ENCODE data around the gene MAN2B2. TPM values are rescaled to one million over a fixed set of nuclear protein-coding genes. Genes with fewer than 3 reads are reported as not detected.
"Not testable (repeated sequence)": the region's sequence is repeated elsewhere in the genome, so short reads cannot be mapped to it uniquely, and the experiment has no call there.

Gene MAN2B2
- total and polyA plus RNA-seq, 4 donors = 9.2 to 22.4 (median 17.8) TPM

DNA sequence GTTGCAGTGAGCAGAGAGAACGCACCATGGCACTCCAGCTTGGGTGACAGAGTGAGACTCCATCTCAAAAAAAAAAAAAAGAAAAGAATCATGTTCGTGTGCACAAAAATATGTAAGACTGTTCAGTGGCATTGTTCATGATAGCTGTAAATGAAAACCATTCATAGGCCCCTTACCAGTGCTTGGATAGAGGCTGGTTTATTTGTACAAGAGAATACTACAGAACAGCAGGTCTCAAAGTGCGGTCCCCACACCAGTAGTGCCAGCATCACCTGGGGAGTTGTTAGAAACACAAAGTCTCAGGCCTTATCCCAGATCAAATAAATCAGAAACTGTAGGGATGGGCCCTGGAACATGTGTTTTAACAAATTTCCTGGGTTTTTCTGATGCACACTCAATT lies 52.8 kb downstream of the MAN2B2 start:
- 80% methylated on average over 1 of the region's 3 CpGs for WGBS (ENCODE audit: insufficient coverage)
- Histone ChIP-seq H3K4me1 (ENCODE audit: control insufficient read depth, insufficient read depth, low read length) (no peaks in the 10 kb centered on the region), H3K36me3 (ENCODE audit: control insufficient read depth, insufficient read depth, low read length) (no peaks in the 10 kb centered on the region), H3K4me3 (ENCODE audit: low read depth, low read length) (no peak overlapping the region), H3K27me3 (ENCODE audit: control insufficient read depth, insufficient read depth, low read length) (no peaks in the 10 kb centered on the region), H3K27ac (ENCODE audit: low read depth, low read length) (no peak overlapping the region), H3K9me3 (ENCODE audit: control insufficient read depth, insufficient read depth, low read length) (no peaks in the 10 kb centered on the region)
- DNase-seq (ENCODE audit: low read depth in 4 of 6, low spot score in 6 of 6) = no peak

DNA sequence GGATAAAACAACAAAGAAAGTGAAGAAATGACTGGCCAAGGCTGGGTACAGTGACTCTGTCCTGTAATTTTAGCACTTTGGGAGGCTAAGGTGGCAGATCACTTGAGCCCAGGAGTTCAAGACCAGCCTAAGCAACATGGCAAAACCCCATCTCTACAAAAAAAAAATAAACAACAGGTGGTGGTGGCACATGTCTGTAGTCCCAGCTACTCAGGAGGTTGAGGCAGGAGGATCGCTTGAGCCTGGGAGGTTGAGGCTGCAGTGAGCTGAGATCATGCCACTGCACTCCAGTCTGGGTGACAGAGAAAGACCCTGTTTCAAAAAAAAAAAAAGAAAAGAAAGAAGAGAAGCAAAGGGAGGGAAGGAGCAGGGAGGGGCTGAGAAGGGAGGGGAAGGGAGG lies 53.5 kb downstream of the MAN2B2 start:
- not testable (repeated sequence) for H3K4me1 ChIP-seq (ENCODE audit: control insufficient read depth, insufficient read depth, low read length); H3K4me3 ChIP-seq (ENCODE audit: low read depth, low read length); H3K27ac ChIP-seq (ENCODE audit: low read depth, low read length); H3K27me3 ChIP-seq (ENCODE audit: control insufficient read depth, insufficient read depth, low read length); H3K36me3 ChIP-seq (ENCODE audit: control insufficient read depth, insufficient read depth, low read length); DNase-seq (ENCODE audit: low read depth in 4 of 6, low spot score in 6 of 6); H3K9me3 ChIP-seq (ENCODE audit: control insufficient read depth, insufficient read depth, low read length)
- WGBS (ENCODE audit: insufficient coverage) = 91% methylated on average over 1 of the region's 1 CpG

- Histone ChIP-seq H3K27me3 (ENCODE audit: control insufficient read depth, insufficient read depth, low read length) (no peaks in the 10 kb centered on the region), H3K4me1 (ENCODE audit: control insufficient read depth, insufficient read depth, low read length) (no peaks in the 10 kb centered on the region), H3K36me3 (ENCODE audit: control insufficient read depth, insufficient read depth, low read length) (no peaks in the 10 kb centered on the region), H3K4me3 (ENCODE audit: low read depth, low read length) (no peak overlapping the region), H3K9me3 (ENCODE audit: control insufficient read depth, insufficient read depth, low read length) (no peaks in the 10 kb centered on the region), H3K27ac (ENCODE audit: low read depth, low read length) (no peak overlapping the region)
- WGBS (ENCODE audit: insufficient coverage) = 98% methylated on average over 4 of the region's 4 CpGs
- DNase-seq (ENCODE audit: low read depth in 4 of 6, low spot score in 6 of 6) = no peak
These were observed 57.1 kb downstream of the MAN2B2 start for GRCh38 chr4:6632125-6632524.

DNA sequence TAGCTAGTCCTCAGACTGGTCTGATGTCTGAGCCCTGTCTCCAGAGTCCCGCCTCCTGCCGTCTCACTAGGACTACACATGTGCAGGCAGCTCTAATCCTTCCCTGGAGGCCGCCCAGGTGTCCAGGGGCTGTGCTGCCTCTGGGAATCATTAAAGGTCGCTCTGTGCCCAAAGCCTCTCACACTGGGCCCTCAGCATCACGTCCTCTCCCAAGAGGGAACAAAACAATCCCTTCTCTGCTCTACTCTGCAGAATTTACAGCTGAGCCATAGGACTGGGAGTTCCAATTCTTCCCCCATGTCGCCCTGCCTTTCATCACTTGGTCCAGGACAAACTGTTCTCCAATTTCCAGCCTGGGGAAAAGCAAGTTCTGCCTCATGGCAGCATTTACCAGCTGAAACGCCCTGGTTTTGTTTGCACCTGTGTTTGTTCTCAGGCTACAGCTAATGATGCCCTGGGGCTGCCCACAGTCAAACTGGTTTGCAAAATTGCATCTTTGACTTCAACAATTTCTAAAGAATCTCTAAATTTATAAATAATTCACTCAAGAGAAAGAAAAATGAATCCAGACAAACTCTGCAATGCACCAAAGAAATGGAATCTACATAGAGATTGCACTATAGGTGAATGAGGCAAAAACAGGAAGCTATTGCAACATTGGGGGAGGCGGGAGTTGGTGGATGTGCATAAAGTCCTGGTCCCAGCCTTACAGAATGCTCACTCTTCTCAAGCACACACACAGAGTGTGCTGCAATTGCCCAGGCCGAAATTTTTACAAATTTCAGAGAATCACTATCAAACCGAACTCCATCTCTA lies 58.3 kb downstream of the MAN2B2 start:
- no peaks in the 10 kb centered on the region for H3K4me1 ChIP-seq (ENCODE audit: control insufficient read depth, insufficient read depth, low read length)
- no peaks in the 10 kb centered on the region for H3K36me3 ChIP-seq (ENCODE audit: control insufficient read depth, insufficient read depth, low read length)
- H3K27me3 ChIP-seq (ENCODE audit: control insufficient read depth, insufficient read depth, low read length) = no peaks in the 10 kb centered on the region
- H3K9me3 ChIP-seq (ENCODE audit: control insufficient read depth, insufficient read depth, low read length) = no peaks in the 10 kb centered on the region
- no peak overlapping the region for H3K27ac ChIP-seq (ENCODE audit: low read depth, low read length)
- H3K4me3 ChIP-seq (ENCODE audit: low read depth, low read length) = no peak overlapping the region
- WGBS (ENCODE audit: insufficient coverage) = 73% methylated on average over 6 of the region's 10 CpGs
- no peak for DNase-seq (ENCODE audit: low read depth in 4 of 6, low spot score in 6 of 6)

DNA sequence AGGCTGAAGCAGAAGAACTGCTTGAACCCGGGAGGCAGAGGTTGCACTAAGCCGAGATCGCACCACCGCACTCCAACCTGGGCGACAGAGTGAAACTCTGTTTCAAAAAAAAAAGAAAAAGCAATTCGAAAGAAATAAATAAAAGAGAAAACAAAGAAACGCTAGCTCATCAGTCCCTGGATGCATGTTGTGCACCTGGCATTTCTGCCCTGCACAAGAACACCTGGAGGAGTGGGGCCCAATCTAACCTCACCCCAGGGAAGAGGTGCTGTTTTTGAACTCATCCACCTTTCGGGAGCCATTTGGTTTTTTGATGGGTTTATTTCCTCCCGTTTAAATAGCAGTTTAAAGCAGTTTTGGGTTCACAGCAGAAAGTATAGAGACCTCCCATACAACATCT lies 59.8 kb downstream of the MAN2B2 start:
- no peak for DNase-seq (ENCODE audit: low read depth in 4 of 6, low spot score in 6 of 6)
- 98% methylated on average over 7 of the region's 9 CpGs for WGBS (ENCODE audit: insufficient coverage)
- Histone ChIP-seq H3K4me3 (ENCODE audit: low read depth, low read length) (no peak overlapping the region), H3K36me3 (ENCODE audit: control insufficient read depth, insufficient read depth, low read length) (no peaks in the 10 kb centered on the region), H3K4me1 (ENCODE audit: control insufficient read depth, insufficient read depth, low read length) (peaks cover 8% of the 10 kb centered on the region), H3K27me3 (ENCODE audit: control insufficient read depth, insufficient read depth, low read length) (no peaks in the 10 kb centered on the region), H3K27ac (ENCODE audit: low read depth, low read length) (no peak overlapping the region), H3K9me3 (ENCODE audit: control insufficient read depth, insufficient read depth, low read length) (no peaks in the 10 kb centered on the region)

GRCh38 chr4:6639137-6639680 lies 64.2 kb downstream of the MAN2B2 start:
- DNase-seq (ENCODE audit: low read depth in 4 of 6, low spot score in 6 of 6) = no peak
- Histone ChIP-seq H3K27me3 (ENCODE audit: control insufficient read depth, insufficient read depth, low read length) (no peaks in the 10 kb centered on the region), H3K36me3 (ENCODE audit: control insufficient read depth, insufficient read depth, low read length) (peaks cover 10% of the 10 kb centered on the region), H3K9me3 (ENCODE audit: control insufficient read depth, insufficient read depth, low read length) (no peaks in the 10 kb centered on the region), H3K27ac (ENCODE audit: low read depth, low read length) (no peak overlapping the region), H3K4me3 (ENCODE audit: low read depth, low read length) (no peak overlapping the region), H3K4me1 (ENCODE audit: control insufficient read depth, insufficient read depth, low read length) (peaks cover 20% of the 10 kb centered on the region)
- WGBS (ENCODE audit: insufficient coverage) = 98% methylated on average over 6 of the region's 14 CpGs

DNA sequence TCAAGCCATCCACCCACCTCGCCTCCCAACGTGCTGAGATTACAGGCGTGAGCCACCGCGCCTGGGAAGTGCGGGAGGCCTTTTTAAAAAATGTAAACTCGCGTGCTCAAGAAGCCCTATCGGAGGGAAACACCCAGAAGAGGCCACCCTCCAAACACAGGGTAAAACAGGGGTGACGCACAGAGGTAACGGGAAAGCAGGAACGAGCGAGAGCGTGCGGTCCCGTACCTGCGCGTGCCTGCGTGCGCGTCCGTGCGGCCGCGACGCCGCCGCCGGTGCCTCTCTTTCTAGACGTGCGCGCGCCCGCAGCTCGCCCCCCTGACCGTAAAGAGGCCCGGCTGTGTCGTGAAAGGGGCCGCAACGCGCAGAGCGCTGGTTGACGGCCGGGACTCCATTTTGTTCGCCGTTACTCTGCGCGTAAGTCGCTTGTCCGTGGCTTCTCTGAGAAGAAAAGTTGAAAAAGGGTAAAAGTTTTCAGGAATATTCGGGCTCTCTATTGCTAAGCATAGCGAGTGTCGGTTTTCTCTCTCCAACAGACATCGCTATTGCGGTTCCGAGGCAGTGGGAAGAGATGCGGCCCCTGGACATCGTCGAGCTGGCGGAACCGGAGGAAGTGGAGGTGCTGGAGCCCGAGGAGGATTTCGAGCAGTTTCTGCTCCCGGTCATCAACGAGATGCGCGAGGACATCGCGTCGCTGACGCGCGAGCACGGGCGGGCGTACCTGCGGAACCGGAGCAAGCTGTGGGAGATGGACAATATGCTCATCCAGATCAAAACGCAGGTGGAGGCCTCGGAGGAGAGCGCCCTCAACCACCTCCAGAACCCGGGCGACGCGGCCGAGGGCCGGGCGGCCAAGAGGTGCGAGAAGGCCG lies 65.5 kb downstream of the MAN2B2 start, which contains the start of gene MRFAP1:
Gene MRFAP1 (plus strand): TSS at position 394 of the 872 bp plus-strand sequence. CDS start 178 bp downstream, at position 572.
- H3K27me3 ChIP-seq (ENCODE audit: control insufficient read depth, insufficient read depth, low read length) = no peaks in the 10 kb centered on the region
- DNase-seq (ENCODE audit: low read depth in 4 of 6, low spot score in 6 of 6) = peak; percentile 91 to 99 (median 93)
- peaks cover 10% of the 10 kb centered on the region for H3K36me3 ChIP-seq (ENCODE audit: control insufficient read depth, insufficient read depth, low read length)
- peaks cover 20% of the 10 kb centered on the region for H3K4me1 ChIP-seq (ENCODE audit: control insufficient read depth, insufficient read depth, low read length)
- H3K4me3 ChIP-seq (ENCODE audit: low read depth, low read length) = peak within 1 kb of the TSS; percentile 98
- under 1% methylated on average over 78 of the region's 90 CpGs for WGBS (ENCODE audit: insufficient coverage)
- no peaks in the 10 kb centered on the region for H3K9me3 ChIP-seq (ENCODE audit: control insufficient read depth, insufficient read depth, low read length)
- H3K27ac ChIP-seq (ENCODE audit: low read depth, low read length) = peak within 1 kb of the TSS; percentile 99

- under 1% methylated on average over 47 of the region's 50 CpGs for WGBS (ENCODE audit: insufficient coverage)
- H3K4me3 ChIP-seq (ENCODE audit: low read depth, low read length) = peak overlapping the region; percentile 98
- H3K36me3 ChIP-seq (ENCODE audit: control insufficient read depth, insufficient read depth, low read length) = peaks cover 10% of the 10 kb centered on the region
- H3K27ac ChIP-seq (ENCODE audit: low read depth, low read length) = peak overlapping the region; percentile 99
- peaks cover 20% of the 10 kb centered on the region for H3K4me1 ChIP-seq (ENCODE audit: control insufficient read depth, insufficient read depth, low read length)
- peak in 3 of 6 donors; percentile 22 to 62 (median 34) for DNase-seq (ENCODE audit: low read depth in 4 of 6, low spot score in 6 of 6)
- no peaks in the 10 kb centered on the region for H3K9me3 ChIP-seq (ENCODE audit: control insufficient read depth, insufficient read depth, low read length)
- H3K27me3 ChIP-seq (ENCODE audit: control insufficient read depth, insufficient read depth, low read length) = no peaks in the 10 kb centered on the region
These were observed 66.4 kb downstream of the MAN2B2 start for GRCh38 chr4:6641164-6641970.

GRCh38 chr4:6641971-6642320 lies 67.0 kb downstream of the MAN2B2 start:
- H3K27ac ChIP-seq (ENCODE audit: low read depth, low read length) = peak overlapping the region; percentile 99
- peak overlapping the region; percentile 98 for H3K4me3 ChIP-seq (ENCODE audit: low read depth, low read length)
- H3K27me3 ChIP-seq (ENCODE audit: control insufficient read depth, insufficient read depth, low read length) = no peaks in the 10 kb centered on the region

More at GRCh38 chr4:6641971-6642320, 67.0 kb downstream of the MAN2B2 start:
- no peak for DNase-seq (ENCODE audit: low read depth in 4 of 6, low spot score in 6 of 6)
- WGBS (ENCODE audit: insufficient coverage) = 50% methylated on average over 5 of the region's 5 CpGs
- H3K36me3 ChIP-seq (ENCODE audit: control insufficient read depth, insufficient read depth, low read length) = peaks cover 10% of the 10 kb centered on the region
- H3K9me3 ChIP-seq (ENCODE audit: control insufficient read depth, insufficient read depth, low read length) = no peaks in the 10 kb centered on the region
- H3K4me1 ChIP-seq (ENCODE audit: control insufficient read depth, insufficient read depth, low read length) = peaks cover 20% of the 10 kb centered on the region

Measured in spinal cord (tissue), 10 donors.